Mesothelial cell of epicardium (in vitro differentiated cells): ENCODE measurements around the gene SLC25A44. TPM values are rescaled to one million over a fixed set of nuclear protein-coding genes. Genes with fewer than 3 reads are reported as not detected.
"Not testable (repeated sequence)": the region's sequence is repeated elsewhere in the genome, so short reads cannot be mapped to it uniquely, and the experiment has no call there.

Source experiments
- DNase-seq, 2 experiments: peaks; one replicate each; pipeline ENCODE4 v3.0.0; 2021; ENCODE audit warnings: low spot score in 2 of 2; ENCODE audit not compliant: unreplicated experiment in 2 of 2
- H3K27ac Mint-ChIP-seq: 2 replicates; pipeline ENCODE4 v1.8.0; 2021; ENCODE audit warnings: mixed read lengths
- H3K27me3 Mint-ChIP-seq: 2 replicates; pipeline ENCODE4 v1.8.0; 2021; ENCODE audit warnings: low read depth, mixed read lengths
- H3K36me3 Mint-ChIP-seq: 2 replicates; pipeline ENCODE4 v1.8.0; 2021; ENCODE audit warnings: mixed read lengths
- H3K4me1 Mint-ChIP-seq: 2 replicates; pipeline ENCODE4 v1.8.0; 2021; ENCODE audit warnings: mixed read lengths
- H3K4me3 Mint-ChIP-seq: 2 replicates; pipeline ENCODE4 v1.8.0; 2021; ENCODE audit warnings: mild to moderate bottlenecking, moderate library complexity, mixed read lengths
- H3K9me3 Mint-ChIP-seq: 2 replicates; pipeline ENCODE4 v1.8.0; 2021; ENCODE audit warnings: mixed read lengths
- total RNA-seq: library from RNA; stranded (reverse); gene quantifications from 3 replicates; pipeline ENCODE4 v1.2.1, GENCODE V29; 2021
- TF ChIP-seq, protein P1 (sequence below): fragments of 200-600 bp; sonication (generic); IDR thresholded peaks from one replicate; pipeline ENCODE4 v1.5.0; 2021; ENCODE audit warnings: antibody characterized with exemption; ENCODE audit not compliant: unreplicated experiment

The SLC25A44 gene
- total RNA-seq, 1 donor from 2014 or later: 15.4 TPM

DNA sequence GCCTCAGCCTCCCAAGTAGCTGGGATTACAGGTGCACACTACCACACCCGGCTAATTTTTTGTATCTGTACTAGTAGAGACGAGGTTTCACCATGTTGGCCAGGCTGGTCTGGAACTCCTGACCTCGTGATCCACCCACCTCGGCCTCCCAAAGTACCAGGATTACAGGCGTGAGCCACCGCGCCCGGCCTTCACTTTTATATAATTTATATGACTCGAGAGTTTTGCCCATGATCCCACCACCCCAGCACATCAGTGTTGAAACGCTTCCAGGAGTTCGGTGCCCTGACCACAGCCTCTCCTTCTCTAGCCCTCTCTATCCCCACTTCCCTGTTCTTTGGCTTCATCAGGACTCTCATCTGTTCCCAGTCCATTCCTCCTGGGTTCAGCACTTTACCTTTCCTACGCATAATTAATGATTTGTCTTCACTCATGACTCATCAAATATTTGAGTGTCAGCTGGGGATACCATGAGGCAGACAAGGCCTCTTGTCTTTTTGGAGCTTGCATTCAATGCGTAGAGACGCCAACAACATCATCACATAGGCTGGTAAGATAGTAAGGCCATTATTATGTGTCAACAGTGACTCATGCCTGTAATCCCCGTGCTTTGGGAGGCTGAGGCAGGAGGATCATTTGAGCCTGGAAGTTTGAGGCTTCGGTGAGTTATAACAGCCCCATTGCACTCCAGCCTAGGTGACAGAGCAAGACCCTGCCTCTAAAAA is 20.3 kb downstream of the SLC25A44 start:
- Mint-ChIP-seq H3K4me3 (peak overlapping the region; percentile 94), H3K36me3 (peaks cover 11% of the 10 kb centered on the region), H3K27me3 (no peaks in the 10 kb centered on the region), H3K27ac (peak overlapping the region; percentile 87), H3K4me1 (peaks cover 12% of the 10 kb centered on the region), H3K9me3 (no peaks in the 10 kb centered on the region)
- TF ChIP-seq, protein P1, sequence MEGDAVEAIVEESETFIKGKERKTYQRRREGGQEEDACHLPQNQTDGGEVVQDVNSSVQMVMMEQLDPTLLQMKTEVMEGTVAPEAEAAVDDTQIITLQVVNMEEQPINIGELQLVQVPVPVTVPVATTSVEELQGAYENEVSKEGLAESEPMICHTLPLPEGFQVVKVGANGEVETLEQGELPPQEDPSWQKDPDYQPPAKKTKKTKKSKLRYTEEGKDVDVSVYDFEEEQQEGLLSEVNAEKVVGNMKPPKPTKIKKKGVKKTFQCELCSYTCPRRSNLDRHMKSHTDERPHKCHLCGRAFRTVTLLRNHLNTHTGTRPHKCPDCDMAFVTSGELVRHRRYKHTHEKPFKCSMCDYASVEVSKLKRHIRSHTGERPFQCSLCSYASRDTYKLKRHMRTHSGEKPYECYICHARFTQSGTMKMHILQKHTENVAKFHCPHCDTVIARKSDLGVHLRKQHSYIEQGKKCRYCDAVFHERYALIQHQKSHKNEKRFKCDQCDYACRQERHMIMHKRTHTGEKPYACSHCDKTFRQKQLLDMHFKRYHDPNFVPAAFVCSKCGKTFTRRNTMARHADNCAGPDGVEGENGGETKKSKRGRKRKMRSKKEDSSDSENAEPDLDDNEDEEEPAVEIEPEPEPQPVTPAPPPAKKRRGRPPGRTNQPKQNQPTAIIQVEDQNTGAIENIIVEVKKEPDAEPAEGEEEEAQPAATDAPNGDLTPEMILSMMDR: no peak
- no peak for DNase-seq

DNA sequence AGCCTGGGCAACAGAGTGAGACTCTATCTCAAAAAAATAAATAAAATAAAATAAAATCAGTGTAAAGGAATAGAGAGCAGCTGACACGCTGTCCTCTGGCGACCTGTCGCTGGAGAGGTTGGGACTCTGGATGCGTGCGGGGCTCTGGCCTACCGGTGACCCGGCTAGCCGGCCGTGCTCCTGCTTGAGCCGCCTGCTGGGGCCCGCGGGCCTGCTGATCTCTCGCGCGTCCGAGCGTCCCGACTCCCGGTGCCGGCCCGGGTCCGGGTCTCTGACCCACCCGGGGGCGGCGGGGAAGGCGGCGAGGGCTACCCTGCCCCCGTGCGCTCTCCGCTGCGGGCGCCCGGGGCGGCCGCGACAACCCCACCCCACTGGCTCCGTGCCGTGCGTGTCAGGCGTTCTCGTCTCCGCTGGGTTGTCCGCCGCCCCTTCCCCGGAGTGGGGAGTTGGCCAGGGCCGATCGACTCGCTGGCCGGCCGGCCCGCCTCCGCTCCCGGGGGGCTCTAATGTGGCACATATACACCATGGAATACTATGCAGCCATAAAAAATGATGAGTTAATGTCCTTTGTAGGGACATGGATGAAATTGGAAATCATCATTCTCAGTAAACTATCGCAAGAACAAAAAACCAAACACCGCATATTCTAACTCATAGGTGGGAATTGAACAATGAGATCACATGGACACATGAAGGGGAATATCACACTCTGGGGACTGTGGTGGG is 22.6 kb downstream of the SLC25A44 start:
- not testable (repeated sequence) for H3K9me3 Mint-ChIP-seq, H3K4me3 Mint-ChIP-seq, H3K27me3 Mint-ChIP-seq, DNase-seq, H3K27ac Mint-ChIP-seq
- Mint-ChIP-seq H3K4me1 (peaks cover 12% of the 10 kb centered on the region), H3K36me3 (peaks cover 20% of the 10 kb centered on the region)

DNA sequence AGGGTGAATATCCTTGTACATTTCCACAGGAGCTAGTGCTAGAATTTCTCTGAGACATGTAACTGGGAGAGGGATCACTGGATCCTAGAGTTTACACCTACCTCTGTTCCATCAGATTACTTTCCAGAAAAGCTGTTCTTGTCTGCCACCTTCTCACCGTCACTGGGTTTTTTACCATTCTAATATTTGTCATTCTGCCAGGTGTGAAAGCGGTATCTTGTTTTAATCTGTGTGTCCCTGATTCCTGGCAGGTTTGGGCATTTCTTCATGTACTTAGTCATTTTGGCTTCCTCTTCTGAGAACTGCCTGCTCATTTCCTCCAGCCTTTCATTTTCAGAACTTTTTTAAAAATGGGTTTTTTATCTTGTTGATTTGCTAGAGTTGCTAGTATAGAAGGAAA is 24.0 kb downstream of the SLC25A44 start:
- Mint-ChIP-seq H3K4me3 (no peak overlapping the region), H3K9me3 (no peaks in the 10 kb centered on the region), H3K27ac (peak overlapping the region; percentile 60), H3K27me3 (no peaks in the 10 kb centered on the region), H3K36me3 (peaks cover 29% of the 10 kb centered on the region), H3K4me1 (peaks cover 9% of the 10 kb centered on the region)
- TF ChIP-seq, protein P1: no peak
- no peak for DNase-seq

DNA sequence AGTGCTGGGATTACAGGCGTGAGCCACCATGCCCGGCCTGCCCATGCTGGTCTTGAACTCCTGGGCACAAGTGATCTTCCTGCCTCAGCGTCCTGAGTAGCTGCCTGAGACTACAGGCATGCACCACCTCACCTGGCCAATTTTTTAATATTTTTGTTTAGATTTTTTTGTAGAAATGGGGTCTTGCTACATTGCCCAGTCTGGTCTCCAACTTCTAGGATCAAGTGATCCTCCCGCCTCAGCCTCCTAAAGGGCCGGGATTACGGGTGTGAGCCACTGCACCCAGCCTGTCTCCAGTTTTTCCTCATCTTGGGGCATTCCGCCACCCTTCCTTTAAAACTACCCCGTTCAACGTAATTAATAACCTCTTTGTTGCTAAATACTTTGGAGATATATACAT is 26.3 kb downstream of the SLC25A44 start:
- Mint-ChIP-seq H3K27me3 (no peaks in the 10 kb centered on the region), H3K36me3 (peaks cover 39% of the 10 kb centered on the region), H3K9me3 (no peaks in the 10 kb centered on the region), H3K4me3 (no peak overlapping the region), H3K4me1 (peaks cover under 1% of the 10 kb centered on the region), H3K27ac (no peak overlapping the region)
- DNase-seq: no peak
- TF ChIP-seq, protein P1: no peak

DNA sequence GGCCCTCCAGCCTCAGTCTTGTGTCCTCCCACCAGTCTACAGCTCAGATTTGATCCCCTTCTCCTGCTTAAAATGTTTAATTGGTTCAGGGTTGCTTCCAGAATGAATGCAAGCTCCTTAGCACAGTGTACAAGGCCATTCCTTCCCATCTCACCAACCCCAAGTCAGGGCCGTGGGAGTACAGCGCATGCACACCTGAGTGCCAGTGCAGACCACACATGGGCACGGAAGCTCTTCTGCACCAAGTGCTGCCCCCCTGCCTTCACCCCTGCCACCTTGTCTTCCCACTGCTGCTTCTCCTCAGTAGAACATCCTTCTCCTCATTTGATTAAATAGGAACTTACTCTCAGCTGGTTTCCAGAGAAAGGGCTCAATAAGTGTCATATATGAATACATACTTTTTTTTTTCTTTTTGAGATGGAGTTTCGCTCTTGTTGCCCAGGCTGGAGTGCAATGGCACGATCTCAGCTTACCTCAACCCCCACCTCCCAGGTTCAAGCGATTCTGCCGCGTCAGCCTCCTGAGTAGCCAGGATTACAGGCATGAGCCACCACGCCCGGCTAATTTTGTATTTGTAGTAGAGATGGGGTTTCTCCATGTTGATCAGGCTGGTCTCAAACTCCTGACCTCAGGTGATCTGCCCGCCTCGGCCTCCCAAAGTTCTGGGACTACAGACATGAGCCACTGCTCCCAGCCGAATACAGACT is 28.2 kb downstream of the SLC25A44 start:
- H3K36me3 Mint-ChIP-seq: peaks cover 46% of the 10 kb centered on the region
- H3K27ac Mint-ChIP-seq: no peak overlapping the region
- DNase-seq: no peak
- TF ChIP-seq, protein P1: no peak
- H3K9me3 Mint-ChIP-seq: no peaks in the 10 kb centered on the region
- H3K4me1 Mint-ChIP-seq: peaks cover 4% of the 10 kb centered on the region
- no peak overlapping the region for H3K4me3 Mint-ChIP-seq
- no peaks in the 10 kb centered on the region for H3K27me3 Mint-ChIP-seq

DNA sequence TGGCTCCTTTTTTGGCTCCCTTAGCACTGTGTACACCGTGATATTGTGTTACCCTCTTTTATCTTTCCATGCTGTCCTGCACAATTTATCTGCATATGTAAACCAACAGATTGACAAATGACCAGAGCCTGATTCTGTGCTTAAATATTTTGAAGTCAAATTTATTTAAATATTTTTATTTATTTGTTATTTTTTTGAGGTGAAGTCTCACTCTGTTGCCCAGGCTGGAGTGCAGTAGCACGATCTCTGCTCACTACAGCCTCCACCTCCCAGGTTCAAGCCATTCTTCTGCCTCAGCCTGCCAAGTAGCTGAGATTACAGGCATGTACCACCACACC is 31.7 kb downstream of the SLC25A44 start:
- TF ChIP-seq, protein P1: peak; percentile 22
- H3K36me3 Mint-ChIP-seq: peaks cover 44% of the 10 kb centered on the region

More for the DNA sequence above, 31.7 kb downstream of the SLC25A44 start:
- peak overlapping the region; percentile 63 for H3K27ac Mint-ChIP-seq
- H3K4me3 Mint-ChIP-seq: no peak overlapping the region
- DNase-seq: no peak
- H3K9me3 Mint-ChIP-seq: no peaks in the 10 kb centered on the region
- H3K4me1 Mint-ChIP-seq: peaks cover 4% of the 10 kb centered on the region
- H3K27me3 Mint-ChIP-seq: no peaks in the 10 kb centered on the region
